Heart left ventricle (tissue), 16 donors: ENCODE data around the gene DSCAML1. TPM values are rescaled to one million over a fixed set of nuclear protein-coding genes. Genes with fewer than 3 reads are reported as not detected.

Experiments used
- ATAC-seq, 4 donors: fragments of 200-7000 bp; cut with Tn5 transposase; one replicate each; pipeline ENCODE4 v1.9.1; 2020 to 2022; ENCODE audit warnings: moderate library complexity in 4 of 4, mild to moderate bottlenecking in 3 of 4, moderate number of reproducible peaks in 1 of 4
- DNase-seq, 5 donors: peaks; one replicate each; pipeline ENCODE4 v3.0.0-alpha.2; 2020
- H3K27ac ChIP-seq, 12 donors: fragments of 200-600 bp; sonication (generic) in 4 of 12; one replicate each; pipeline versions ENCODE4 v1.5.0 to v1.8.0; 2016 to 2022; ENCODE audit warnings: mild to moderate bottlenecking in 2 of 12
- H3K27me3 ChIP-seq, 9 donors: fragments of 200-600 bp; sonication (generic) in 2 of 9; one replicate each; pipeline versions ENCODE4 v1.5.1 to v1.8.0; 2016 to 2022; ENCODE audit warnings: mild to moderate bottlenecking in 3 of 9
- H3K36me3 ChIP-seq, 9 donors: fragments of 200-600 bp; sonication (generic) in 2 of 9; one replicate each; pipeline versions ENCODE4 v1.5.0 to v1.8.0; 2018 to 2022; ENCODE audit warnings: mild to moderate bottlenecking in 2 of 9
- H3K4me1 ChIP-seq, 12 donors: fragments of 200-600 bp; sonication (generic) in 4 of 12; one replicate each; pipeline versions ENCODE4 v1.5.0 to v1.8.0; 2016 to 2022; ENCODE audit warnings: mild to moderate bottlenecking in 3 of 12
- H3K4me3 ChIP-seq, 12 donors: fragments of 200-600 bp; sonication (generic) in 4 of 12; one replicate each; pipeline versions ENCODE4 v1.5.0 to v1.8.0; 2017 to 2022; ENCODE audit warnings: mild to moderate bottlenecking in 9 of 12, moderate library complexity in 4 of 12
- H3K9me3 ChIP-seq, 12 donors: fragments of 200-600 bp; sonication (generic) in 4 of 12; one replicate each; pipeline versions ENCODE4 v1.5.0 to v1.8.0; 2016 to 2022; ENCODE audit warnings: mild to moderate bottlenecking in 1 of 12
- POLR2A ChIP-seq, 2 donors: fragments of 450-650 bp; IDR thresholded peaks; one replicate each; pipeline ENCODE4 v1.6.1; 2017; ENCODE audit warnings: antibody characterized with exemption in 2 of 2, mild to moderate bottlenecking in 2 of 2, moderate library complexity in 2 of 2
- WGBS, 4 donors: extraction: QIAGEN DNeasy Blood & Tissue Kit in 2 of 4; methylation state at CpG; one replicate each; pipeline versions ENCODE4 v1.1.5 to v1.1.7; 2013 to 2018; 5-methylcytosine and 5-hydroxymethylcytosine counted together
- intact Hi-C, 10 donors: fragments of 100-400 bp; cut with DNase I; formaldehyde crosslinking; loops; one replicate each; pipeline versions ENCODE4 v1.11.1 to v1.14.2; 2022
- polyA plus RNA-seq, 2 donors: library from polyadenylated mRNA; stranded (reverse); fragments of 200-250 nt; gene quantifications; one replicate each; pipeline ENCODE4 v1.2.3, GENCODE V29; 2013
- total RNA-seq, 9 donors: library from RNA; depleted of rRNA in 2 of 9; stranded (reverse); fragments of >200 nt in 2 of 9; fragmentation: NEBNext Ultra II Directional in 3 of 9; extraction: Animal tissue kit (Norgen Biotek cat#: 25700) in 3 of 9; gene quantifications; one replicate each; pipeline versions ENCODE4 v1.1.0 to v1.2.4, GENCODE V29; 2016 to 2023
- TF ChIP-seq, protein P1 (sequence below), 12 donors: fragments of 200-600 bp; sonication (generic) in 4 of 12; IDR thresholded peaks; one replicate each; pipeline versions ENCODE4 v1.5.0 to v1.8.0; 2018 to 2022; ENCODE audit warnings: antibody characterized with exemption in 12 of 12, mild to moderate bottlenecking in 5 of 12
- donor health status: ischemic (EF 13 %, LVEDD 7.1; RV severe dilation, severe dysfunction).
- donor health status: healthy with polysubstance abuse.
- donor health status: DM: no; HTN: yes; CAD: no.
- donor health status: DM: no; HTN: no; CAD: no.
- donor health status: ischemic (EF 25% LVEDD 6.9; RV normal size, moderate dysfunction).
- donor health status: ischemic (EF 25% LVEDD 5.7; RV mildly dilated, moderate dysfunction).
- donor health status: healthy.
- donor health status: DM: yes; HTN: yes; CAD: no.
- donor health status: ischemic (EF 35%, LVEDD 5.7; RV mildly dilated, moderate dysfunction).
- donor health status: nonischemic (EF 11% LVEDD 7.7; RV severe dilation, severe dysfunction).
- donor health status: DM: yes; HTN: yes; CAD: no.
- donor health status: PGD.
- donor health status: ischemic (EF 29% LVEDD 5.4; RV normal size, mild dysfunction).
- donor health status: nonischemic (EF 23%, LVEDD 6.1; RV moderate dilation, normal function).

DSCAML1 gene
- total and polyA plus RNA-seq, 11 donors, result 0.05 to 1.7 (median 0.76) TPM

DNA sequence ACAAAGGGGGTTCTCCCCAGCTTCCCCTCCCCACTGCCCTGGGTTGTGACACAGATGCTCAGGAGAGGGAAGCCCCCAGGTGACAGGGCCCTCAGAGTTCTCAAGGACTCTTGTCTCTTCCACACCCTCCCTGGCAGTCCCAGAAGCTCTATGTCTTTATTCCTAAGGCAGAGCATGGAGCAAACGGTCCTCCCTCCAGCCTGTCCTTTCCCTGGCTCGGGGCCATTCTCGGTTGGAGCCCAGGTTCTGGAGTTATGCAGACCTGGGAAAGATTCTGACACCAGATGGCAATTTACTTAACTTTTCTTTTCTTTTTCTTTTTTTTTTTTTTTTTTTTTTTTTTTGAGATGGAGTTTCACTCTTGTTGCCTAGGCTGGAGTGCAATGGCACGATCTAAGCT is 282.8 kb downstream of the DSCAML1 start:
- intact Hi-C loops, result no loop called here

DNA sequence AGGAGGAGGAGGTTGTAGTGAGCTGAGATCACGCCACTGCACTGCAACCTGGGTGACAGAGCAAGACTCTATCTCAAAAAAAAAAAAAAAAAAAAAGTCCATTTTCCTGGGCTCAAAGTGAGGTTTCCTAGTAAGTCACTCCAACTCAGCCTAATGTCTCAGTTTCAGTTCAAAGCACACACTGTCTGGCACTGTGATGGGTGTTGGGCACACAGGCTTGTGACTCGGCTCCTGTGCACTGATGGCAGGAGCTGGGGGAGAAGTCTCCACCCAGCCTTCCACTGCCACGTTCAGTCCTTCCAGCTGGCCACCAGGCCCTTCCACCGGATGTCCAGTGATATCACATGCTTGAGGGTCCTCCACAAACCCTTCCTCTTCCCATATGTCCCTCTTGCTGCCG is 283.4 kb downstream of the DSCAML1 start:
- no peak overlapping the region for H3K27ac ChIP-seq
- no peak overlapping the region for H3K4me3 ChIP-seq
- DNase-seq, result no peak
- H3K4me1 ChIP-seq, result peaks cover 0 to 12% (median 0%) of the 10 kb centered on the region in 12 donors
- 58 to 71% (median 68%) methylated on average over 5 of the region's 5 CpGs for WGBS, 4 donors
- no peaks in the 10 kb centered on the region for H3K9me3 ChIP-seq
- peaks cover 0 to 4% (median 0%) of the 10 kb centered on the region in 9 donors for H3K36me3 ChIP-seq
- intact Hi-C loops, result no loop called here
- ATAC-seq, result no peak
- no peak for TF ChIP-seq POLR2A (IDR thresholded peaks at IDR 0.05)
- TF ChIP-seq, protein P1, sequence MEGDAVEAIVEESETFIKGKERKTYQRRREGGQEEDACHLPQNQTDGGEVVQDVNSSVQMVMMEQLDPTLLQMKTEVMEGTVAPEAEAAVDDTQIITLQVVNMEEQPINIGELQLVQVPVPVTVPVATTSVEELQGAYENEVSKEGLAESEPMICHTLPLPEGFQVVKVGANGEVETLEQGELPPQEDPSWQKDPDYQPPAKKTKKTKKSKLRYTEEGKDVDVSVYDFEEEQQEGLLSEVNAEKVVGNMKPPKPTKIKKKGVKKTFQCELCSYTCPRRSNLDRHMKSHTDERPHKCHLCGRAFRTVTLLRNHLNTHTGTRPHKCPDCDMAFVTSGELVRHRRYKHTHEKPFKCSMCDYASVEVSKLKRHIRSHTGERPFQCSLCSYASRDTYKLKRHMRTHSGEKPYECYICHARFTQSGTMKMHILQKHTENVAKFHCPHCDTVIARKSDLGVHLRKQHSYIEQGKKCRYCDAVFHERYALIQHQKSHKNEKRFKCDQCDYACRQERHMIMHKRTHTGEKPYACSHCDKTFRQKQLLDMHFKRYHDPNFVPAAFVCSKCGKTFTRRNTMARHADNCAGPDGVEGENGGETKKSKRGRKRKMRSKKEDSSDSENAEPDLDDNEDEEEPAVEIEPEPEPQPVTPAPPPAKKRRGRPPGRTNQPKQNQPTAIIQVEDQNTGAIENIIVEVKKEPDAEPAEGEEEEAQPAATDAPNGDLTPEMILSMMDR (IDR thresholded peaks at IDR 0.05), result no peak
- H3K27me3 ChIP-seq, result no peaks in the 10 kb centered on the region

More for the DNA sequence above, 282.8 kb downstream of the DSCAML1 start:
- no peak for TF ChIP-seq POLR2A (IDR thresholded peaks at IDR 0.05)
- peaks cover 0 to 5% (median 0%) of the 10 kb centered on the region in 9 donors for H3K36me3 ChIP-seq
- no peak for ATAC-seq
- H3K27me3 ChIP-seq, result no peaks in the 10 kb centered on the region
- H3K9me3 ChIP-seq, result no peaks in the 10 kb centered on the region
- WGBS, 4 donors, result 76 to 84% (median 81%) methylated on average over 4 of the region's 4 CpGs
- no peak overlapping the region for H3K4me3 ChIP-seq
- H3K27ac ChIP-seq, result no peak overlapping the region
- peaks cover 0 to 12% (median 0%) of the 10 kb centered on the region in 12 donors for H3K4me1 ChIP-seq
- no peak for DNase-seq

DNA sequence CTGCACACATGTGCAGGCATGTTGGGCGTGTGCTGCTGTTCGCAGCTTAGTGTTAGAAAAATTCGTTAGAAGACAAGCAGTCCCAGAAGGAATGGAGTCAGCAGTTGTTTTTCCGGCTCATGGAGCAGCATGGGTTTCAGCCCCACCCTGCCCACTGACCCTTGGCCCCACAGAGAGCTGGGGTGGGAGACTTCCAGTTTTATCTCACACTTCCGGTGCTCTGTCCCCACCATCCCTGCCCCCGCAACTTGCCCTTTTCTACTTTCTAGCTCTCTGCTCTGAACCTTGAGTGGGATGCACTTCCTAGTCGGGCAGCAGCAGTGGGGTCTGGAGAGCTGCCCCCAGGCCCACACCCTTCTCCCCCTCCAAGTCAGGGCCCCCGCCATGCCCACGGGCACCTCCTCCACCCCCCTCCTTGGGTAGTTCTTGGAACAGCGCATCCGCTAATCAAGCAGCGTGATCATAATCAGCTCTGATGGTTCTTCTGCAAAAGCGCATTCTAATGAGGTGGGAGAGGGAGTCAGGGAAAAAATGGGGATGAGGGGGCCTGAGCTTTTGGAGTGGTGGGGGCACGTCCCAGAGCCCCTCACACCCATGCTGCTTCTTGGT is 285.0 kb downstream of the DSCAML1 start:
- intact Hi-C loops, result no loop called here
- no peak for TF ChIP-seq POLR2A (IDR thresholded peaks at IDR 0.05)
- TF ChIP-seq, protein P1 (IDR thresholded peaks at IDR 0.05), result no peak
- Histone ChIP-seq H3K36me3 (no peaks in the 10 kb centered on the region), H3K4me1 (peaks cover 0 to 12% (median 0%) of the 10 kb centered on the region in 12 donors), H3K27ac (no peak overlapping the region), H3K9me3 (no peaks in the 10 kb centered on the region), H3K27me3 (no peaks in the 10 kb centered on the region), H3K4me3 (no peak overlapping the region)
- WGBS, 4 donors, result 62 to 69% (median 65%) methylated on average over 13 to 14 of the region's 14 CpGs
- ATAC-seq (no peak), DNase-seq (no peak)

DNA sequence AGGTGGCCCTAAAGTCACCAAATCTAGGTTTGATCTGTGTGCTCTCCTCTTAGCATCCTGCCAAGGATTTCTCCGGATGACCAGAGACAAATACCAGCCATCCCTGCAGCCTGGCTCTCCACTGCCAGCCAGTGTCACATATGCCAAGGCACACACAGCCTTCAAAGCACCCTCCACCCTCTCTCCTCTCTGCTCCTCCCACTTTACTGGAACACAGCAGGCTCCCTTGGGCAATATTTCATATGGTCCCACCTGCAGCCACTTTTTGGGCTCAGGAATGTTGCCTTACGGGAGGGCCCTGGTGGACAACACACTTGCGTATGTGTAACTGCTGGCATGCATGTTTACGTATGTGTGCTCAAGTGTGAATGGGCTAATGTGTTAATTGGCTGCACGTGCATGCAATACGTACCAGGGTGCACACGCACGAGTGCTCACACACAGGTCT is 285.5 kb downstream of the DSCAML1 start:
- no peak for DNase-seq
- no peak for ATAC-seq
- Histone ChIP-seq H3K4me1 (peaks cover 0 to 12% (median 0%) of the 10 kb centered on the region in 12 donors), H3K27ac (no peak overlapping the region), H3K4me3 (no peak overlapping the region), H3K36me3 (no peaks in the 10 kb centered on the region), H3K27me3 (no peaks in the 10 kb centered on the region), H3K9me3 (no peaks in the 10 kb centered on the region)
- 73 to 81% (median 79%) methylated on average over 8 of the region's 8 CpGs for WGBS, 4 donors
- TF ChIP-seq, protein P1 (IDR thresholded peaks at IDR 0.05), result no peak
- no peak for TF ChIP-seq POLR2A (IDR thresholded peaks at IDR 0.05)
- intact Hi-C loops, result no loop called here

DNA sequence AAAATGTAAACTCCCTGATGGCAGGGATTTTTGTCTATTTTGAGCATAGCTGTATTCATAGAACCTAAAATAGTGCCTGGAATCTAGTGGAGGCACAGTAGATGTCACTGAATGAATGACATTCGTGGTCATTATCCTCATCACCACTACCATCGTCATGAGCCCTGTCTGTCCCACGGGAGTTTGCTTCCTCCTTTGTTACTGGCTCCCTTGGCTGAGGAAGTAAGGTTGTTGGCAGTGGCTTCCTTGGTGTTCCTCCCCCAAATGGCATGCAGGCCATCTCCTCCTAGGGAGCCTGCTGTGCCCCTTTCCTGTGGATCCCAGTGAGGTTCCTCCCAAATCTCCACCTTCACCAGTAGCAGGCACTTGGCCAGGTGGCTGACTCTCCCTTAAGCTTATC is 286.4 kb downstream of the DSCAML1 start:
- intact Hi-C loops, result no loop called here
- no peak for ATAC-seq
- Histone ChIP-seq H3K36me3 (no peaks in the 10 kb centered on the region), H3K27ac (no peak overlapping the region), H3K9me3 (no peaks in the 10 kb centered on the region), H3K4me3 (no peak overlapping the region), H3K4me1 (peaks cover 0 to 12% (median 0%) of the 10 kb centered on the region in 12 donors), H3K27me3 (no peaks in the 10 kb centered on the region)
- WGBS, 4 donors, result 45 to 61% (median 50%) methylated on average over 3 of the region's 3 CpGs
- no peak for DNase-seq
- TF ChIP-seq POLR2A (IDR thresholded peaks at IDR 0.05), result no peak
- TF ChIP-seq, protein P1 (IDR thresholded peaks at IDR 0.05), result no peak
